Upper lobe of left lung (tissue), 6 donors: ENCODE data around the gene UPF3B. TPM values are rescaled to one million over a fixed set of nuclear protein-coding genes. Genes with fewer than 3 reads are reported as not detected.
A peak's percentile ranks its signal among the peaks of the same experiment; 100 is the strongest.

Experiments used
- ATAC-seq, 2 donors: fragments of 200-7000 bp; cut with Tn5 transposase; one replicate each; pipeline ENCODE4 v1.9.1; 2022; ENCODE audit warnings: mild to moderate bottlenecking in 2 of 2, moderate library complexity in 2 of 2; ENCODE audit not compliant: low FRiP score in 2 of 2
- DNase-seq, 2 donors: peaks; one replicate each; pipeline ENCODE4 v3.0.0-alpha.2; 2019 to 2020
- H3K27ac ChIP-seq, 4 donors: fragments of 200-600 bp; sonication (generic); one replicate each; pipeline ENCODE4 v1.5.1; 2016 to 2019
- H3K27me3 ChIP-seq, 4 donors: fragments of 200-600 bp; sonication (generic); one replicate each; pipeline ENCODE4 v1.5.1; 2017 to 2019
- H3K36me3 ChIP-seq, 4 donors: fragments of 200-600 bp; sonication (generic); one replicate each; pipeline ENCODE4 v1.5.1; 2016 to 2019
- H3K4me1 ChIP-seq, 4 donors: fragments of 200-600 bp; sonication (generic); one replicate each; pipeline ENCODE4 v1.5.1; 2018 to 2019
- H3K4me3 ChIP-seq, 4 donors: fragments of 200-600 bp; sonication (generic); one replicate each; pipeline ENCODE4 v1.5.1; 2017 to 2019; ENCODE audit warnings: mild to moderate bottlenecking in 2 of 4, moderate library complexity in 1 of 4
- H3K9me3 ChIP-seq, 4 donors: fragments of 200-600 bp; sonication (generic); one replicate each; pipeline ENCODE4 v1.5.1; 2018 to 2019
- CTCF ChIP-seq, 6 experiments: fragments of 450-650 bp in 4 of 6; fragments of 200-600 bp in 2 of 6; sonication (generic) in 2 of 6; IDR thresholded peaks; one replicate each; pipeline ENCODE4 v1.5.1; 2016 to 2019; ENCODE audit warnings: antibody characterized with exemption in 6 of 6
- EP300 ChIP-seq, 4 donors: sonication (generic); formaldehyde crosslinking; IDR thresholded peaks; one replicate each; pipeline ENCODE4 v1.5.1; 2017; ENCODE audit warnings: antibody characterized with exemption in 4 of 4, control low read depth in 2 of 4
- POLR2A ChIP-seq, 4 donors: fragments of 450-650 bp; IDR thresholded peaks; one replicate each; pipeline ENCODE4 v1.5.1; 2016 to 2017; ENCODE audit warnings: antibody characterized with exemption in 4 of 4, mild to moderate bottlenecking in 2 of 4
- POLR2AphosphoS5 ChIP-seq, 2 donors: sonication (generic); formaldehyde crosslinking; IDR thresholded peaks; one replicate each; pipeline ENCODE4 v1.5.1; 2017; ENCODE audit warnings: antibody characterized with exemption in 2 of 2
- WGBS, 2 donors: methylation state at CpG; one replicate each; pipeline ENCODE4 v1.1.5; 2017 to 2018; 5-methylcytosine and 5-hydroxymethylcytosine counted together
- total RNA-seq, 6 donors: library from RNA; depleted of rRNA in 4 of 6; stranded (reverse); fragments of >200 nt in 4 of 6; gene quantifications; one replicate each; pipeline versions ENCODE4 v1.1.0 to v1.2.1, GENCODE V29; 2016 to 2021
- donor health status: DM: no; HTN: no; CAD: no; lungs with moderate emphysema.
- donor health status: DM: no; HTN: yes; CAD: no; lungs with severe emphysema.

Gene UPF3B
- total RNA-seq, 6 donors from 2014 or later, result 3.5 to 14.7 (median 7.4) TPM

- Histone ChIP-seq H3K4me1 (peaks cover 0 to 7% (median 0%) of the 10 kb centered on the region in 4 donors), H3K27me3 (no peaks in the 10 kb centered on the region), H3K27ac (no peak overlapping the region), H3K4me3 (peak overlapping the region in 3 of 4 donors; percentile 32 to 46 (median 43)), H3K9me3 (no peaks in the 10 kb centered on the region), H3K36me3 (no peaks in the 10 kb centered on the region)
- 0 to 48% methylated on average over 1 to 32 of the region's 40 CpGs for WGBS, 2 donors
- DNase-seq (peak; percentile 64 to 82), ATAC-seq (peak; percentile 83 to 87)
- TF ChIP-seq CTCF (IDR thresholded peaks at IDR 0.05) (peak; percentile 28 to 61 (median 34)), POLR2AphosphoS5 (IDR thresholded peaks at IDR 0.05) (no peak)
These were observed 35.1 kb upstream of the UPF3B start for GRCh38 chrX:119887721-119888425.

GRCh38 chrX:119885554-119886428, 33.0 kb upstream of the UPF3B start:
- H3K27ac ChIP-seq, result no peak overlapping the region
- H3K4me1 ChIP-seq, result peaks cover 0 to 7% (median 0%) of the 10 kb centered on the region in 4 donors
- no peaks in the 10 kb centered on the region for H3K27me3 ChIP-seq
- TF ChIP-seq POLR2A (IDR thresholded peaks at IDR 0.05) (no peak), CTCF (IDR thresholded peaks at IDR 0.05) (no peak), EP300 (IDR thresholded peaks at IDR 0.05) (no peak)
- ATAC-seq (no peak), DNase-seq (no peak)
- H3K9me3 ChIP-seq, result no peaks in the 10 kb centered on the region
- 75 to 76% methylated on average over 6 to 11 of the region's 11 CpGs for WGBS, 2 donors
- peak overlapping the region in 2 of 4 donors; percentile 7 to 19 for H3K4me3 ChIP-seq
- no peaks in the 10 kb centered on the region for H3K36me3 ChIP-seq

- Histone ChIP-seq H3K4me1 (peaks cover 0 to 2% (median 0%) of the 10 kb centered on the region in 4 donors), H3K36me3 (peaks cover 0 to 16% (median 5%) of the 10 kb centered on the region in 4 donors), H3K27ac (no peak overlapping the region), H3K9me3 (no peaks in the 10 kb centered on the region), H3K27me3 (no peaks in the 10 kb centered on the region), H3K4me3 (no peak overlapping the region)
- DNase-seq (no peak), ATAC-seq (peak; percentile 80 to 82)
- no peak for TF ChIP-seq POLR2AphosphoS5 (IDR thresholded peaks at IDR 0.05)
- peak; percentile 14 to 49 (median 34) for TF ChIP-seq CTCF (IDR thresholded peaks at IDR 0.05)
- TF ChIP-seq EP300 (IDR thresholded peaks at IDR 0.05), result no peak
- WGBS, 2 donors, result 56 to 64% methylated on average over 8 to 11 of the region's 11 CpGs
These were observed 28.0 kb upstream of the UPF3B start for GRCh38 chrX:119880552-119881437.

- H3K9me3 ChIP-seq, result no peaks in the 10 kb centered on the region
- no peaks in the 10 kb centered on the region for H3K4me1 ChIP-seq
- WGBS, 2 donors, result 81 to 86% methylated on average over 5 of the region's 5 CpGs
- H3K27me3 ChIP-seq, result no peaks in the 10 kb centered on the region
- H3K36me3 ChIP-seq, result peaks cover 0 to 16% (median 7%) of the 10 kb centered on the region in 4 donors
- DNase-seq (no peak), ATAC-seq (no peak)
- no peak for TF ChIP-seq POLR2A (IDR thresholded peaks at IDR 0.05)
- TF ChIP-seq POLR2AphosphoS5 (IDR thresholded peaks at IDR 0.05), result no peak
- TF ChIP-seq CTCF (IDR thresholded peaks at IDR 0.05), result no peak
- no peak for TF ChIP-seq EP300 (IDR thresholded peaks at IDR 0.05)
- H3K27ac ChIP-seq, result no peak overlapping the region
- H3K4me3 ChIP-seq, result no peak overlapping the region
These were observed 27.3 kb upstream of the UPF3B start for GRCh38 chrX:119880076-119880475.
